ENCODE measurements around the gene ZBTB39.
"Not testable (repeated sequence)": the region's sequence is repeated elsewhere in the genome, so short reads cannot be mapped to it uniquely, and the experiment has no call there.

The ZBTB39 gene

GRCh38 chr12:56983386-56983785 is 23.0 kb downstream of the ZBTB39 start:
- no peak for TF ChIP-seq EZH2phosphoT487 (IDR thresholded peaks at IDR 0.05; ENCODE audit: low read depth)
- no peak for TF ChIP-seq CTCF (IDR thresholded peaks at IDR 0.05; ENCODE audit: low read depth, low read length)
- Histone ChIP-seq H3K4me3 (ENCODE audit: low read length) (no peak overlapping the region), H3K9ac (ENCODE audit: low read length) (no peak overlapping the region), H2AFZ (ENCODE audit: low read depth, low read length) (no peak overlapping the region), H3K27me3 (ENCODE audit: low read depth, low read length) (peaks cover 6% of the 10 kb centered on the region), H4K20me1 (ENCODE audit: insufficient read depth, low read length) (no peaks in the 10 kb centered on the region), H3K4me2 (ENCODE audit: low read length) (no peak overlapping the region), H3K79me2 (ENCODE audit: low read length) (no peaks in the 10 kb centered on the region), H3K27ac (ENCODE audit: low read length) (no peak overlapping the region), H3K9me3 (ENCODE audit: insufficient read depth, low read length) (no peaks in the 10 kb centered on the region), H3K4me1 (ENCODE audit: low read length) (peaks cover 3% of the 10 kb centered on the region; the same call in 1 of the 2 replicates), H3K36me3 (replicated peaks; ENCODE audit: low read depth, low read length) (no peaks in the 10 kb centered on the region)

- not testable (repeated sequence) for H3K27ac ChIP-seq (ENCODE audit: low read length); H3K27me3 ChIP-seq (ENCODE audit: low read depth, low read length); H3K9ac ChIP-seq (ENCODE audit: low read length); H3K36me3 ChIP-seq (replicated peaks; ENCODE audit: low read depth, low read length); H2AFZ ChIP-seq (ENCODE audit: low read depth, low read length); H3K79me2 ChIP-seq (ENCODE audit: low read length); H3K4me3 ChIP-seq (ENCODE audit: low read length); H3K4me2 ChIP-seq (ENCODE audit: low read length); H3K9me3 ChIP-seq (ENCODE audit: insufficient read depth, low read length); H4K20me1 ChIP-seq (ENCODE audit: insufficient read depth, low read length); H3K4me1 ChIP-seq (ENCODE audit: low read length)
Observed at GRCh38 chr12:56982578-56983236, 23.6 kb downstream of the ZBTB39 start.

GRCh38 chr12:56980941-56981530 is 25.3 kb downstream of the ZBTB39 start:
- no peak overlapping the region for H3K9ac ChIP-seq (ENCODE audit: low read length)
- no peak for TF ChIP-seq CTCF (IDR thresholded peaks at IDR 0.05; ENCODE audit: low read depth, low read length)
- TF ChIP-seq EZH2phosphoT487 (IDR thresholded peaks at IDR 0.05; ENCODE audit: low read depth): no peak

GRCh38 chr12:56980268-56980667 is 26.1 kb downstream of the ZBTB39 start:
- Histone ChIP-seq H2AFZ (ENCODE audit: low read depth, low read length) (no peak overlapping the region), H3K27me3 (ENCODE audit: low read depth, low read length) (no peaks in the 10 kb centered on the region), H3K27ac (ENCODE audit: low read length) (no peak overlapping the region), H3K4me2 (ENCODE audit: low read length) (no peak overlapping the region), H3K36me3 (replicated peaks; ENCODE audit: low read depth, low read length) (no peaks in the 10 kb centered on the region), H3K79me2 (ENCODE audit: low read length) (no peaks in the 10 kb centered on the region), H3K4me3 (ENCODE audit: low read length) (no peak overlapping the region), H4K20me1 (ENCODE audit: insufficient read depth, low read length) (no peaks in the 10 kb centered on the region), H3K9me3 (ENCODE audit: insufficient read depth, low read length) (no peaks in the 10 kb centered on the region), H3K4me1 (ENCODE audit: low read length) (no peaks in the 10 kb centered on the region), H3K9ac (ENCODE audit: low read length) (no peak overlapping the region)
- TF ChIP-seq EZH2phosphoT487 (IDR thresholded peaks at IDR 0.05; ENCODE audit: low read depth): no peak
- TF ChIP-seq CTCF (IDR thresholded peaks at IDR 0.05; ENCODE audit: low read depth, low read length): no peak

More at GRCh38 chr12:56980941-56981530, 25.3 kb downstream of the ZBTB39 start:
- Histone ChIP-seq H3K79me2 (ENCODE audit: low read length) (no peaks in the 10 kb centered on the region), H3K36me3 (replicated peaks; ENCODE audit: low read depth, low read length) (no peaks in the 10 kb centered on the region), H4K20me1 (ENCODE audit: insufficient read depth, low read length) (no peaks in the 10 kb centered on the region), H3K27ac (ENCODE audit: low read length) (no peak overlapping the region), H3K9me3 (ENCODE audit: insufficient read depth, low read length) (no peaks in the 10 kb centered on the region), H3K27me3 (ENCODE audit: low read depth, low read length) (no peaks in the 10 kb centered on the region), H3K4me3 (ENCODE audit: low read length) (no peak overlapping the region), H2AFZ (ENCODE audit: low read depth, low read length) (no peak overlapping the region), H3K4me2 (ENCODE audit: low read length) (no peak overlapping the region), H3K4me1 (ENCODE audit: low read length) (no peaks in the 10 kb centered on the region)
